Smooth muscle cell (in vitro differentiated cells): ENCODE measurements around the gene DCUN1D4. TPM values are rescaled to one million over a fixed set of nuclear protein-coding genes. Genes with fewer than 3 reads are reported as not detected.

Experiments
- DNase-seq: peaks from one replicate; lab custom pipeline; 2025; ENCODE audit not compliant: unreplicated experiment; lab: John Stamatoyannopoulos, UW
- H2AFZ ChIP-seq: fragments of 200-600 bp; sonication (generic); 2 replicates; pipeline ENCODE4 v1.6.0; 2016; ENCODE audit warnings: antibody characterized with exemption, low read depth, mild to moderate bottlenecking
- H3F3A ChIP-seq: fragments of 200-600 bp; sonication (generic); 2 replicates; pipeline ENCODE4 v1.6.0; 2017; ENCODE audit warnings: antibody characterized with exemption, low read depth
- H3K27ac ChIP-seq: fragments of 200-600 bp; sonication (generic); 2 replicates; pipeline ENCODE4 v1.5.1; 2016; ENCODE audit warnings: low read depth, mild to moderate bottlenecking
- H3K27me3 ChIP-seq: fragments of 200-600 bp; sonication (generic); 2 replicates; pipeline ENCODE4 v1.6.1; 2016; ENCODE audit warnings: low read depth, mild to moderate bottlenecking
- H3K36me3 ChIP-seq: fragments of 200-600 bp; sonication (generic); 2 replicates; pipeline ENCODE4 v1.5.1; 2016; ENCODE audit warnings: low read depth
- H3K4me1 ChIP-seq: fragments of 200-600 bp; sonication (generic); 2 replicates; pipeline ENCODE4 v1.5.1; 2016; ENCODE audit warnings: low read depth
- H3K4me2 ChIP-seq: fragments of 200-600 bp; sonication (generic); 2 replicates; pipeline ENCODE4 v1.6.0; 2016; ENCODE audit warnings: mild to moderate bottlenecking
- H3K4me3 ChIP-seq: fragments of 200-600 bp; sonication (generic); 2 replicates; pipeline ENCODE4 v1.5.1; 2016; ENCODE audit warnings: mild to moderate bottlenecking
- H3K79me2 ChIP-seq: fragments of 200-600 bp; sonication (generic); 2 replicates; pipeline ENCODE4 v1.6.0; 2016; ENCODE audit warnings: low read depth, mild to moderate bottlenecking
- H3K9ac ChIP-seq: fragments of 200-600 bp; sonication (generic); 2 replicates; pipeline ENCODE4 v1.6.0; 2016; ENCODE audit warnings: low read depth
- H3K9me3 ChIP-seq: fragments of 200-600 bp; sonication (generic); replicated peaks from 2 replicates; pipeline ENCODE4 v1.5.1; 2016; ENCODE audit warnings: low read depth
- H4K20me1 ChIP-seq: fragments of 200-600 bp; sonication (generic); 2 replicates; pipeline ENCODE4 v1.6.0; 2016; ENCODE audit warnings: low read depth
- WGBS: methylation state at CpG from one replicate; pipeline ENCODE4 v1.1.7; 2016; ENCODE audit warnings: low lambda C conversion rate; 5-methylcytosine and 5-hydroxymethylcytosine counted together
- polyA plus RNA-seq: library from polyadenylated mRNA; unstranded; fragments of >200 nt; fragmentation: Nextera tagmentation; extraction: Ambion mirVana; gene quantifications from 2 replicates; pipeline ENCODE4 v1.2.1, GENCODE V29; 2016
- total RNA-seq: library from RNA; depleted of rRNA; stranded (reverse); fragments of >200 nt; gene quantifications from 2 replicates; pipeline ENCODE4 v1.2.3, GENCODE V29; 2014
- TF ChIP-seq, protein P1 (sequence below): fragments of 200-600 bp; sonication (generic); IDR thresholded peaks from 2 replicates; pipeline ENCODE4 v1.5.1; 2017; ENCODE audit warnings: borderline replicate concordance, mild to moderate bottlenecking, antibody characterized with exemption; ENCODE audit not compliant: insufficient read depth, poor library complexity, severe bottlenecking

The DCUN1D4 gene
- total and polyA plus RNA-seq, 2 experiments from 2014 or later: 14.1 to 22.9 TPM

DNA sequence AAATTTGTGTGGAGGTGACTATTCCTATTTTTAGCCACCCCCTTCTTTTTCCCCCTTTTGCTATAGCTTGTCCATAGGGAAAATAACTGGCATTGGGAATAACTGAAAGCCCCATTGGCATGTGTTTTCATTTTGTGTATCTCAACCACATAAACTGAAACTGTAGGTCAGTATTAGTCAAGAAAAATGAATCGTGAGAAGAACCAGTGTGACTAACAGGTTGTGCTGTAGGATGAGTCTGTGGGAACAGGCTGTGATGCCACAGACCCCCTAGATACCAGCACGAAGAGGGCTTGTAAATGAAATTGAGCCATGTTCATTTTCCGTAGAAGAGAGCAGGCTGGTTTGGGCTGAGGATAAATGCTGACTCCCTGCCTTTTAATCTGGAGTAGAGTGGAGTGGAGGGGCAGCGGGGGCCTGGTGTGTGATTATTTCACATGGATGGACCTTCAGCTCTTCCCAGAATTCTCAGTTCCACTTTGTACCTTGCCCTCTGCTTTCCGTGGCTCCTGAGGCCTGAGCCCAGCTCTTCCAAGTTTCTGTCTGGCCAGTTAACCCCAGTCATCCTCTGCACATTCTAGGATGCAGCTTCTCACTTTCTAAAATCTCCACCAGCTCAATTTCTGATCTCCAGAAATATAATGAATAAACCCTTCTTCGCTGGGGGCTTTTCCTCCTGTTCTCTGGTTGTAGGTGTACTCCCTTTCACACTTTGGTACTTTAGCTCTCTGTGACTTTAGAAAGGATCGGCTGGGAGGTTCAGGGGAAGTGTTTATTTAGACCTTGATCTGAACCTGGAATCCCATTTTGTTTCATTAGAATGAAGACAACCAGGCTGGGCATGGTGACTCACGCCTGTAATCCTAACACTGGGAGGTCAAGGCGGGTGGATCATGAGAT, 37.3 kb downstream of the DCUN1D4 start:
- Histone ChIP-seq H3K9me3 (no peaks in the 10 kb centered on the region), H3F3A (no peaks in the 10 kb centered on the region), H4K20me1 (peaks cover 13% of the 10 kb centered on the region), H3K27ac (no peak overlapping the region), H3K27me3 (no peaks in the 10 kb centered on the region), H3K4me2 (no peak overlapping the region), H3K4me1 (peaks cover 17% of the 10 kb centered on the region), H2AFZ (no peak overlapping the region), H3K79me2 (no peaks in the 10 kb centered on the region), H3K36me3 (peaks cover 8% of the 10 kb centered on the region), H3K9ac (no peak overlapping the region), H3K4me3 (no peak overlapping the region)
- 94% methylated on average over 9 of the region's 9 CpGs for WGBS
- no peak for DNase-seq
- TF ChIP-seq, protein P1, sequence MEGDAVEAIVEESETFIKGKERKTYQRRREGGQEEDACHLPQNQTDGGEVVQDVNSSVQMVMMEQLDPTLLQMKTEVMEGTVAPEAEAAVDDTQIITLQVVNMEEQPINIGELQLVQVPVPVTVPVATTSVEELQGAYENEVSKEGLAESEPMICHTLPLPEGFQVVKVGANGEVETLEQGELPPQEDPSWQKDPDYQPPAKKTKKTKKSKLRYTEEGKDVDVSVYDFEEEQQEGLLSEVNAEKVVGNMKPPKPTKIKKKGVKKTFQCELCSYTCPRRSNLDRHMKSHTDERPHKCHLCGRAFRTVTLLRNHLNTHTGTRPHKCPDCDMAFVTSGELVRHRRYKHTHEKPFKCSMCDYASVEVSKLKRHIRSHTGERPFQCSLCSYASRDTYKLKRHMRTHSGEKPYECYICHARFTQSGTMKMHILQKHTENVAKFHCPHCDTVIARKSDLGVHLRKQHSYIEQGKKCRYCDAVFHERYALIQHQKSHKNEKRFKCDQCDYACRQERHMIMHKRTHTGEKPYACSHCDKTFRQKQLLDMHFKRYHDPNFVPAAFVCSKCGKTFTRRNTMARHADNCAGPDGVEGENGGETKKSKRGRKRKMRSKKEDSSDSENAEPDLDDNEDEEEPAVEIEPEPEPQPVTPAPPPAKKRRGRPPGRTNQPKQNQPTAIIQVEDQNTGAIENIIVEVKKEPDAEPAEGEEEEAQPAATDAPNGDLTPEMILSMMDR: no peak

DNA sequence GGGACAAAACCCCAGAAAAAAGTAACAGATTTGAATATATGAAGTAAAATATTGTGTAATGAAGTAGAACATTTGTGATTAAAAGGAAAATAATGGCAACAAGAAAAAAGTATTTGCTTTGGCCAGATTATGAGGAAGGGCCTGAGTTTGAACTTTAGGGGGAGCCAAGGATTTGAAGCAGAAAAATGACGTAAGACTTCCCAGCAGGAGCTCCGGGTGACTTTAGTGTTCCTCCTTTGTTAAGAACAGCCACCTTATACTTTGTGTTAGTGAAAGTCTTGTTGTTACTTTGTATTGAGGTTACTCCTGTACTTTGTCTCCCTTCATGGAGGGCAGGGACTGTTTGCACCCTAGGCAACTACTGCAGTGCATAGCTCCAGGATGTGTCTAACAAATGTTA, 41.1 kb downstream of the DCUN1D4 start:
- H3K4me2 ChIP-seq: no peak overlapping the region
- no peak for DNase-seq
- no peaks in the 10 kb centered on the region for H3K79me2 ChIP-seq
- H3K27me3 ChIP-seq: no peaks in the 10 kb centered on the region
- no peak overlapping the region for H3K9ac ChIP-seq
- H3K27ac ChIP-seq: no peak overlapping the region
- H2AFZ ChIP-seq: no peak overlapping the region
- TF ChIP-seq, protein P1: no peak
- H3K4me1 ChIP-seq: peaks cover 21% of the 10 kb centered on the region
- no peaks in the 10 kb centered on the region for H3K36me3 ChIP-seq
- WGBS: 89% methylated on average over 2 of the region's 2 CpGs
- no peak overlapping the region for H3K4me3 ChIP-seq
- H4K20me1 ChIP-seq: peaks cover under 1% of the 10 kb centered on the region
- no peaks in the 10 kb centered on the region for H3F3A ChIP-seq
- no peaks in the 10 kb centered on the region for H3K9me3 ChIP-seq

DNA sequence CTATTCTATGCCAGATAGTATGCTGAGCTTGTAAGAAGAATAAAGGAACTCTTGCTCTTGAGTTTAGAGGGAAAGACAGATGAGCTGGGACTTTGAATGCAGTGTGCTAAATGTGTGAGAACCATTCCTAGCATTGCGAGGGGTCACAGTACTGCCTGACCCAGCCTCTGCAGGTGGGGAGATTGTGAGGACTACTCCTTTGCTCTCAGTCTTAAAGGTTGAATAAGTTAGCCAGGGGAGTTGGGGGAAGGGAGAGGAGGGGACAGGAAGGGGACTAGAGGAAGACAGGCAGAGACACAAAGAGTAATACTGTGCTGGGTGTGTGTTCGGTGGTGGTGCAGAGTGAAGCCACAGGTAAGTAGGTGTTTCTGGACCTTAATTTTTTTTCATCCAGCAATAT, 41.7 kb downstream of the DCUN1D4 start:
- Histone ChIP-seq H4K20me1 (no peaks in the 10 kb centered on the region), H3K4me2 (no peak overlapping the region), H2AFZ (no peak overlapping the region), H3K36me3 (no peaks in the 10 kb centered on the region), H3K4me3 (no peak overlapping the region), H3K9ac (no peak overlapping the region), H3K9me3 (no peaks in the 10 kb centered on the region), H3F3A (no peaks in the 10 kb centered on the region), H3K27me3 (no peaks in the 10 kb centered on the region), H3K79me2 (no peaks in the 10 kb centered on the region), H3K4me1 (peaks cover 21% of the 10 kb centered on the region), H3K27ac (no peak overlapping the region)
- no peak for DNase-seq
- TF ChIP-seq, protein P1: no peak
- 98% methylated on average over 2 of the region's 2 CpGs for WGBS
